GM12801 (cell line): ENCODE results near the gene SMARCAD1.

Experiments
- TF ChIP-seq, protein P1 (sequence below): IDR thresholded peaks from one replicate; pipeline ENCODE4 v1.5.1; 2011; ENCODE audit warnings: control low read depth; ENCODE audit not compliant: insufficient read length; ENCODE audit errors: extremely low read depth

SMARCAD1 gene, protein sequence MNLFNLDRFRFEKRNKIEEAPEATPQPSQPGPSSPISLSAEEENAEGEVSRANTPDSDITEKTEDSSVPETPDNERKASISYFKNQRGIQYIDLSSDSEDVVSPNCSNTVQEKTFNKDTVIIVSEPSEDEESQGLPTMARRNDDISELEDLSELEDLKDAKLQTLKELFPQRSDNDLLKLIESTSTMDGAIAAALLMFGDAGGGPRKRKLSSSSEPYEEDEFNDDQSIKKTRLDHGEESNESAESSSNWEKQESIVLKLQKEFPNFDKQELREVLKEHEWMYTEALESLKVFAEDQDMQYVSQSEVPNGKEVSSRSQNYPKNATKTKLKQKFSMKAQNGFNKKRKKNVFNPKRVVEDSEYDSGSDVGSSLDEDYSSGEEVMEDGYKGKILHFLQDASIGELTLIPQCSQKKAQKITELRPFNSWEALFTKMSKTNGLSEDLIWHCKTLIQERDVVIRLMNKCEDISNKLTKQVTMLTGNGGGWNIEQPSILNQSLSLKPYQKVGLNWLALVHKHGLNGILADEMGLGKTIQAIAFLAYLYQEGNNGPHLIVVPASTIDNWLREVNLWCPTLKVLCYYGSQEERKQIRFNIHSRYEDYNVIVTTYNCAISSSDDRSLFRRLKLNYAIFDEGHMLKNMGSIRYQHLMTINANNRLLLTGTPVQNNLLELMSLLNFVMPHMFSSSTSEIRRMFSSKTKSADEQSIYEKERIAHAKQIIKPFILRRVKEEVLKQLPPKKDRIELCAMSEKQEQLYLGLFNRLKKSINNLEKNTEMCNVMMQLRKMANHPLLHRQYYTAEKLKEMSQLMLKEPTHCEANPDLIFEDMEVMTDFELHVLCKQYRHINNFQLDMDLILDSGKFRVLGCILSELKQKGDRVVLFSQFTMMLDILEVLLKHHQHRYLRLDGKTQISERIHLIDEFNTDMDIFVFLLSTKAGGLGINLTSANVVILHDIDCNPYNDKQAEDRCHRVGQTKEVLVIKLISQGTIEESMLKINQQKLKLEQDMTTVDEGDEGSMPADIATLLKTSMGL

DNA sequence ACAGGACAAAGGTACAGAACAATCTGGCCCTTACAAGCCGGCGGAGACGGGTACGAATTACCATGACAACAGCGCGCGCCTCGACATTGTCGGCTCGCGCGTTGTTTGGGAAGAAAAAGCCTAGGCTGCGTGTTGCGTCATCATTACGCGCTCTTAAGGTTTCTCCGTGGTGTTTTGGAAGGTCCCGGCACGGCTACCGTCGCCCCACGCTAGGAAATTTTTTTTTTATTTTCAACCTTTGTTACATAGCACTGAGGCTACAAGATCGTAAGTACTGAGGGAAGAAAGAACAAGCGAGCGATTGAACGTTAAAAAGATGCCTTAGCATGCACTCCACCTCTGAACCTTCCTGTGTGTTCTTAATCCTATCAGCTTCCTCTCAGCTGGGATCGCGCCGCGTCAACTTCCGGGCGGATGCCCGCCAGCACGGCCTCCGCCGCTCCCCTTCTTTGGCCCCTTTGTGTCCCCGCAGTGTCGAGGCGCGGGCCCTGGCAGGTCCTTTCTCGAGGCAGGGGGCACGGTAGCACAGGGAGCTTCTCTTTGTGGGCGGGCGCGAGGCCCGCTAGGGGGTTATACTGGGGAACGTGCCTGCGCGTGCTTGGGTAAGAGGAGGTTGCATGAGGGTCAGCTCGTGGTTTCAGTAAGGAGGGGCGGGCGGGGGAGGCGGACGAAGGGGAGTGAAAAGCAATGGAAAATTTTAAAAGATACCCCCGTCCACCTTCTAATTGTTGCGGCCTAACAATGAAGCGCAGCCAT, at the start of gene SMARCAD1:
Gene SMARCAD1, plus strand, starts transcription at position 397 of the 756 bp plus-strand sequence. CDS start 530 bp downstream, outside the sequence.
- TF ChIP-seq, protein P1, sequence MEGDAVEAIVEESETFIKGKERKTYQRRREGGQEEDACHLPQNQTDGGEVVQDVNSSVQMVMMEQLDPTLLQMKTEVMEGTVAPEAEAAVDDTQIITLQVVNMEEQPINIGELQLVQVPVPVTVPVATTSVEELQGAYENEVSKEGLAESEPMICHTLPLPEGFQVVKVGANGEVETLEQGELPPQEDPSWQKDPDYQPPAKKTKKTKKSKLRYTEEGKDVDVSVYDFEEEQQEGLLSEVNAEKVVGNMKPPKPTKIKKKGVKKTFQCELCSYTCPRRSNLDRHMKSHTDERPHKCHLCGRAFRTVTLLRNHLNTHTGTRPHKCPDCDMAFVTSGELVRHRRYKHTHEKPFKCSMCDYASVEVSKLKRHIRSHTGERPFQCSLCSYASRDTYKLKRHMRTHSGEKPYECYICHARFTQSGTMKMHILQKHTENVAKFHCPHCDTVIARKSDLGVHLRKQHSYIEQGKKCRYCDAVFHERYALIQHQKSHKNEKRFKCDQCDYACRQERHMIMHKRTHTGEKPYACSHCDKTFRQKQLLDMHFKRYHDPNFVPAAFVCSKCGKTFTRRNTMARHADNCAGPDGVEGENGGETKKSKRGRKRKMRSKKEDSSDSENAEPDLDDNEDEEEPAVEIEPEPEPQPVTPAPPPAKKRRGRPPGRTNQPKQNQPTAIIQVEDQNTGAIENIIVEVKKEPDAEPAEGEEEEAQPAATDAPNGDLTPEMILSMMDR, result no peak

DNA sequence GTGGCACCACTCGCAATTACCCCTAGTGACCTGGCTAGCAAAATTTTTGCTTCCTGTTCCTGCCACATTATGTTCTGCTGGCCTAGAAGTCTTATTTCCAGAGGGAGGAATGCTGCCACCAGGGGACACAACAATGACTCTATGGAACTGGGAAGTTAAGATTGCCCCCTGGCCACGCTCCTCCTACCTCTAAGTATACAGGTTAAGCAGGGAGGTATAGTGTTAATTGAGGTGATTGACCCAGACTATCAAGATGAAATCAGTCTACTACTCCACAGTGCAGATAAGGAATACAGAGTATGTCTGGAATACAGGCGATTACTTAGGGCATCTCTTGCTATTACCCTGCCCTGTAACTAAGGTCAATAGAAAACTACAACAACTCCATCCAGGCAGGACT, 48.8 kb upstream of the SMARCAD1 start:
- TF ChIP-seq, protein P1, result no peak

DNA sequence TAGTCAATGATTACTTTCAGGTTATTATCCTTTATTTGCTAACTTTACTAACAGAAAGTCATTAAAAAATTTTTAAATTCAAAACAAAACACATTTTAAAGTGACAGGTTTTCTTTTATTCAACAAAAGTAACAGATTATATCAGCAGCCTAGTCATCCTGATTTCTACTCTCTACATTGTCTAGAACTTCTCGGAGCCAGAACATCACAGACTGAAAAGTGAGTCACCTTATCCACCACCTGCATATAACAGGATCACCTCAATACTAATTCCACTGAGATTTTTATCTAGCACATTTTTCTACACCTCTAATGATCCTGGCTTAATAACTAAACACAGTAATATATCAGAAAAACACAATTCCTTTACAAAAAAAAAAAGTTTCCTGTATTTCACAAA, 47.9 kb upstream of the SMARCAD1 start:
- TF ChIP-seq, protein P1, result no peak

DNA sequence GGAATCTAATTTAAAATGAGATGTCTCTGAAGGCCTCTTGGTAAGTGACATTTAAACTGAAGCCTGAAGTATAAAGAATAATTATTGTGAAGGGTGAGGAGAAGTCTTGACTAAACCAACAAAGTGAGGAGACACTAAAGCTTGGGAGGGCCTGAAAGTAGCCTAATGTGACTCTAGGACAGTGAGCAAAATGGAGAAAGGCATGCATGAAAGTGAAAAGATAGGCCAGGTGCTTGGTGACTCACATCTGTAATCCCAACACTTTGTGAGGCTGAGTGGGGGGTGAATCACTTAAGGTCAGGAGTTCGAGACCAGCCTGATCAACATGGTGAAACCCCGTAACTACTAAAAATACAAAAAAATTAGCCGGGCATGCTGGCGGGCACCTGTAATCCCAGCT, 46.9 kb upstream of the SMARCAD1 start:
- TF ChIP-seq, protein P1, result no peak

DNA sequence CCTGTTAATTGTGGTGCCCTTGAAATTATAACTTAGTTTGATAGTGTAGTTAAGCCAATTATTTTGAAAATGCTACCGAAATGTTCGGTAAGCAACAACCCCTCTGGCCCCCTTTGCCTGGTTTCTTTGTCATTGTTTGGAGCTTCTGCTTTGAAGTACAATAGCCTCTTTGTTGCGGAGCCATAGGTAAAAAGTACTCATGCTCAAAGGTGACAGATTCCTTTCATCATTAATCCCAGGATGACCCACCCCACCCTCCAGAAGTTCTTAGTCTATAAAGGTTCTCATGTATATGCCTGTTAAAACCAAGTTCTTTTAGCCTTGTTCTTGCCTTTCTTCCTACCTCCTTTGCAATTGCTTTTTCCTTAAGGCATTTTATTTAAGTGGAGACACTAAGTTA, 42.4 kb upstream of the SMARCAD1 start:
- TF ChIP-seq, protein P1, result no peak

DNA sequence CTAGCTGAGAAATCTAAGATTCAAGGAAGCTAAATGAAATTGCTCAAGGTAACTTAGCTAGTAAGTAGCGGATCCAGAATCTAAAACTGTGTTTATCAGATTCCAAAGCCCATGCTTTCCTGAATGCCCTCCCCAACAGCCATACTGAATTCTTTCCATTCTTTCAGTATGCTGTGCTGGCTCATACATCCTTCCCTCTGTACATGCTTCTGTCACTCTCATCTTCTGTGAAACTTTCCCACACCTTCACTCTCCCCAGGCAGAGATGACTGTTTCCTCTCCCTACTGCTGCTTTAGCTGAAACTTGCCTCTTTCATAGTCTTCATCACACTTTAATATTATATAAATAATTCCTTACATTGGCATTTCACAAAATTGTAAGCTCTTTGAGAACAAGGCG, 39.3 kb upstream of the SMARCAD1 start:
- TF ChIP-seq, protein P1, result no peak
